Measurements from ENCODE around the gene GLI3. TPM values are rescaled to one million over a fixed set of nuclear protein-coding genes. Genes with fewer than 3 reads are reported as not detected.

Gene GLI3
- polyA plus RNA-seq, 1 experiment = 6.0 TPM

- Histone ChIP-seq H3K9me3 (ENCODE audit: control insufficient read depth, insufficient read depth, low read length) (no peaks in the 10 kb centered on the region; the same call in 1 of the 2 replicates), H3K4me3 (ENCODE audit: low read depth, low read length) (no peak overlapping the region), H3K27me3 (ENCODE audit: control insufficient read depth, insufficient read depth, low read length) (no peaks in the 10 kb centered on the region), H3K27ac (ENCODE audit: low read depth, low read length) (no peak overlapping the region)
- ChIA-PET CTCF (interaction anchor here (0.6 to 2.7 kb wide), 4 partner anchors 11 to 248 kb away, joined by 4 to 6 read pairs (median 4); no protein-coding TSS in a partner anchor), POLR2A (interaction anchor here (1.1 kb wide), 1 partner anchor 10 kb away, joined by 3 read pairs; no protein-coding TSS in a partner anchor)
- TF ChIP-seq, protein P1, sequence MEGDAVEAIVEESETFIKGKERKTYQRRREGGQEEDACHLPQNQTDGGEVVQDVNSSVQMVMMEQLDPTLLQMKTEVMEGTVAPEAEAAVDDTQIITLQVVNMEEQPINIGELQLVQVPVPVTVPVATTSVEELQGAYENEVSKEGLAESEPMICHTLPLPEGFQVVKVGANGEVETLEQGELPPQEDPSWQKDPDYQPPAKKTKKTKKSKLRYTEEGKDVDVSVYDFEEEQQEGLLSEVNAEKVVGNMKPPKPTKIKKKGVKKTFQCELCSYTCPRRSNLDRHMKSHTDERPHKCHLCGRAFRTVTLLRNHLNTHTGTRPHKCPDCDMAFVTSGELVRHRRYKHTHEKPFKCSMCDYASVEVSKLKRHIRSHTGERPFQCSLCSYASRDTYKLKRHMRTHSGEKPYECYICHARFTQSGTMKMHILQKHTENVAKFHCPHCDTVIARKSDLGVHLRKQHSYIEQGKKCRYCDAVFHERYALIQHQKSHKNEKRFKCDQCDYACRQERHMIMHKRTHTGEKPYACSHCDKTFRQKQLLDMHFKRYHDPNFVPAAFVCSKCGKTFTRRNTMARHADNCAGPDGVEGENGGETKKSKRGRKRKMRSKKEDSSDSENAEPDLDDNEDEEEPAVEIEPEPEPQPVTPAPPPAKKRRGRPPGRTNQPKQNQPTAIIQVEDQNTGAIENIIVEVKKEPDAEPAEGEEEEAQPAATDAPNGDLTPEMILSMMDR (IDR thresholded peaks at IDR 0.05; ENCODE audit: low read depth, low read length) = no peak
- no peak for DNase-seq (ENCODE audit: low read depth, low spot score)
These were observed 12.5 kb downstream of the GLI3 start for GRCh38 chr7:42224391-42225003.

- DNase-seq (ENCODE audit: low read depth, low spot score) = no peak
- ChIA-PET CTCF (interaction anchor here (0.5 to 1.1 kb wide), 3 partner anchors 12 to 76 kb away, joined by 3 to 6 read pairs (median 3); no protein-coding TSS in a partner anchor), POLR2A (interaction anchor here (0.6 kb wide), 1 partner anchor 711 kb away, joined by 6 read pairs; no protein-coding TSS in a partner anchor)
- Histone ChIP-seq H3K9me3 (ENCODE audit: control insufficient read depth, insufficient read depth, low read length) (no peaks in the 10 kb centered on the region; the same call in 1 of the 2 replicates), H3K27ac (ENCODE audit: low read depth, low read length) (no peak overlapping the region), H3K4me3 (ENCODE audit: low read depth, low read length) (no peak overlapping the region), H3K27me3 (ENCODE audit: control insufficient read depth, insufficient read depth, low read length) (no peaks in the 10 kb centered on the region)
- TF ChIP-seq, protein P1 (IDR thresholded peaks at IDR 0.05; ENCODE audit: low read depth, low read length) = no peak
These were observed 14.1 kb downstream of the GLI3 start for GRCh38 chr7:42222891-42223290.

GRCh38 chr7:42222125-42222524 lies 14.9 kb downstream of the GLI3 start:
- Histone ChIP-seq H3K4me3 (ENCODE audit: low read depth, low read length) (no peak overlapping the region), H3K27ac (ENCODE audit: low read depth, low read length) (no peak overlapping the region), H3K9me3 (ENCODE audit: control insufficient read depth, insufficient read depth, low read length) (no peaks in the 10 kb centered on the region; the same call in 1 of the 2 replicates), H3K27me3 (ENCODE audit: control insufficient read depth, insufficient read depth, low read length) (no peaks in the 10 kb centered on the region)
- CTCF ChIA-PET = no interaction called here
- DNase-seq (ENCODE audit: low read depth, low spot score) = no peak
- TF ChIP-seq, protein P1 (IDR thresholded peaks at IDR 0.05; ENCODE audit: low read depth, low read length) = no peak
- POLR2A ChIA-PET = no interaction called here

DNA sequence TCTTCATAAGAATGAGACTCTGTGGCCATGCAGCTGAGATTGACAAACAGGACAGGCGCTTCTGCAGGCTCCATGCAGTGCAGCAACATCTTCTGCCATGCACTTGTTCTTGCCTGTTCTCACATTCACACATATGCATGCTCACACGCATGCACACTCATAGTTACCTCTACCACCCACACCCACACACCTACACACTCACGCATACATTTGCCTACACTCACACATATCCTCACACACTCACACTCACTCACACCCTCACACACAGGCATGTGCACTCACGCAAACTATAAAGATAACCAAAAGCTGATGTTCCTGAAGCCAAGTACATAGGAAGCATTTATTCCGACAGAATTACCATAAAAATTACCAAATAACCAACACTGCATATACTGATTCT lies 15.7 kb downstream of the GLI3 start:
- H3K27me3 ChIP-seq (ENCODE audit: control insufficient read depth, insufficient read depth, low read length) = no peaks in the 10 kb centered on the region
- CTCF ChIA-PET = no interaction called here
- H3K4me3 ChIP-seq (ENCODE audit: low read depth, low read length) = no peak overlapping the region
- H3K9me3 ChIP-seq (ENCODE audit: control insufficient read depth, insufficient read depth, low read length) = no peaks in the 10 kb centered on the region; the same call in 1 of the 2 replicates
- POLR2A ChIA-PET = no interaction called here
- no peak overlapping the region for H3K27ac ChIP-seq (ENCODE audit: low read depth, low read length)
- TF ChIP-seq, protein P1 (IDR thresholded peaks at IDR 0.05; ENCODE audit: low read depth, low read length) = no peak
- no peak for DNase-seq (ENCODE audit: low read depth, low spot score)

DNA sequence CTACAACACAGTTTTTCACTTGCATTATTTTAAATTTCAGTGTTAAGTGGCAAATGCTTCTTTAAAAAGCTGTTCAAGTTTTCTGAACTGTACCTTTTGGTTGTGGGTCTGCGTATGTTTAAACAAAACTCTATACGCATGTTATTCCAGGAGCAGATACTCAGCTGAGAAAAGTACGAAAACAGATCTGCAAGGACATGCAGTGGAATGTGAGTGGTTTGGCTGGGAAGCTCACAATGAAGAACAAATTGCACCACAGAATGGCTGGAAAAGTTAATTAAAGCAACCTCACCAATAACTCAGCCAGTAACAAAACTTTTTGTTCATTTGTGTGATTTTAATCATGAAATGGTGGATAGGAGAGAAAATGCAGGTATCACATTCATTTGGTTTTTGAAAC lies 17.6 kb downstream of the GLI3 start:
- ChIA-PET POLR2A (interaction anchor here (0.7 kb wide), 1 partner anchor 19 kb away, joined by 3 read pairs; no protein-coding TSS in a partner anchor), CTCF (no interaction called here)
- Histone ChIP-seq H3K4me3 (ENCODE audit: low read depth, low read length) (no peak overlapping the region), H3K9me3 (ENCODE audit: control insufficient read depth, insufficient read depth, low read length) (no peaks in the 10 kb centered on the region), H3K27me3 (ENCODE audit: control insufficient read depth, insufficient read depth, low read length) (no peaks in the 10 kb centered on the region), H3K27ac (ENCODE audit: low read depth, low read length) (no peak overlapping the region)
- no peak for DNase-seq (ENCODE audit: low read depth, low spot score)
- TF ChIP-seq, protein P1 (IDR thresholded peaks at IDR 0.05; ENCODE audit: low read depth, low read length) = no peak

Data from AG04450 (cell line).